Activated naive CD8-positive, alpha-beta T cell treated with anti-CD3 and anti-CD28 coated beads for 36 hours (primary cell): ENCODE measurements around the gene KLK5. TPM values are rescaled to one million over a fixed set of nuclear protein-coding genes. Genes with fewer than 3 reads are reported as not detected.
"Not testable (repeated sequence)": the region's sequence is repeated elsewhere in the genome, so short reads cannot be mapped to it uniquely, and the experiment has no call there.

Experiments
- DNase-seq: peaks from one replicate; pipeline ENCODE4 v3.0.0; 2021
- H3K27ac Mint-ChIP-seq: one replicate; pipeline ENCODE4 v1.8.0; 2022; ENCODE audit warnings: mild to moderate bottlenecking, moderate library complexity, mixed read lengths
- H3K27me3 Mint-ChIP-seq: one replicate; pipeline ENCODE4 v1.8.0; 2022; ENCODE audit warnings: mild to moderate bottlenecking, mixed read lengths
- H3K36me3 Mint-ChIP-seq: one replicate; pipeline ENCODE4 v1.8.0; 2021; ENCODE audit warnings: mild to moderate bottlenecking, mixed read lengths
- H3K4me1 Mint-ChIP-seq: one replicate; pipeline ENCODE4 v1.8.0; 2021; ENCODE audit warnings: mixed read lengths
- H3K4me3 Mint-ChIP-seq: one replicate; pipeline ENCODE4 v1.8.0; 2022; ENCODE audit warnings: mild to moderate bottlenecking, moderate library complexity, mixed read lengths
- H3K9me3 Mint-ChIP-seq: one replicate; pipeline ENCODE4 v1.8.0; 2022; ENCODE audit warnings: mixed read lengths
- total RNA-seq, 2 experiments: library from RNA; stranded (reverse); gene quantifications; one replicate each; pipeline ENCODE4 v1.2.3, GENCODE V29; 2021

KLK5 gene, protein sequence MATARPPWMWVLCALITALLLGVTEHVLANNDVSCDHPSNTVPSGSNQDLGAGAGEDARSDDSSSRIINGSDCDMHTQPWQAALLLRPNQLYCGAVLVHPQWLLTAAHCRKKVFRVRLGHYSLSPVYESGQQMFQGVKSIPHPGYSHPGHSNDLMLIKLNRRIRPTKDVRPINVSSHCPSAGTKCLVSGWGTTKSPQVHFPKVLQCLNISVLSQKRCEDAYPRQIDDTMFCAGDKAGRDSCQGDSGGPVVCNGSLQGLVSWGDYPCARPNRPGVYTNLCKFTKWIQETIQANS
- not detected for total RNA-seq

- Mint-ChIP-seq H3K4me3 (no peak within 1 kb of the TSS), H3K36me3 (no peaks in the 10 kb centered on the region), H3K4me1 (no peaks in the 10 kb centered on the region), H3K27me3 (peaks cover 33% of the 10 kb centered on the region), H3K9me3 (no peaks in the 10 kb centered on the region), H3K27ac (no peak within 1 kb of the TSS)
- DNase-seq: no peak
Measured at GRCh38 chr19:50952910-50953309, at the start of gene KLK5. Gene KLK5, minus strand, starts transcription at chr19:50953038. Its CDS starts 381 bp downstream, at chr19:50952657.

DNA sequence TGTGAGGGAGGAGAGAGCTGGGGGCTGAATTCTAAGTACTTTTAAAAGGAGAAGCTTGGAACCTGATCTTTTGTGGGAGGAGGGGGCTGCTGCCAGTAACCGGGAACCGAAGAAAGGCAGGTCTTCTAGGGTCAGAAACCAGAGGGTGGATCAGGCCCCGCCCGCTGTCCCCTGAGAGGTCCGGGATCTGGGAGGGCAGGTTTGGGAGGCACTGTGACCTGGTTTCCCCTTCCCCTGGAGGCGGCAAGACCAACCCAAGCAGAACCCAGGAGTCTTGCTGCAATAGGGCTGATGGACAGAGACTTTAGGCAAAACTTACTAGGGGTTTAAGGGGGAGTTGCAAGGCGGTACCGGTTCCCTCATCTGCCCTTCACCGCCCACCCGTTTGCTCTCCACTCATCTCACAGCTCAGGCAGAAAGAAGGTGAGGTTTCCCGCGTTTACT, 49.3 kb upstream of the KLK5 start:
- Mint-ChIP-seq H3K4me3 (no peak overlapping the region), H3K4me1 (peaks cover 2% of the 10 kb centered on the region), H3K36me3 (no peaks in the 10 kb centered on the region), H3K27ac (no peak overlapping the region), H3K9me3 (no peaks in the 10 kb centered on the region), H3K27me3 (peaks cover 67% of the 10 kb centered on the region)
- DNase-seq: no peak

- peaks cover 70% of the 10 kb centered on the region for H3K27me3 Mint-ChIP-seq
- H3K4me1 Mint-ChIP-seq: peaks cover 2% of the 10 kb centered on the region
- H3K4me3 Mint-ChIP-seq: no peak within 1 kb of the TSS
- no peaks in the 10 kb centered on the region for H3K9me3 Mint-ChIP-seq
- no peaks in the 10 kb centered on the region for H3K36me3 Mint-ChIP-seq
- DNase-seq: no peak
- no peak within 1 kb of the TSS for H3K27ac Mint-ChIP-seq
Measured at GRCh38 chr19:51001515-51001914, 48.7 kb upstream of the KLK5 start, which contains the start of gene KLK8. Gene KLK8, minus strand, starts transcription at chr19:51001604. Its CDS starts 437 bp downstream, at chr19:51001167.

- DNase-seq: no peak
- H3K4me1 Mint-ChIP-seq: peaks cover 2% of the 10 kb centered on the region
- H3K36me3 Mint-ChIP-seq: no peaks in the 10 kb centered on the region
- H3K27ac Mint-ChIP-seq: no peak overlapping the region
- peaks cover 66% of the 10 kb centered on the region for H3K27me3 Mint-ChIP-seq
- H3K4me3 Mint-ChIP-seq: no peak overlapping the region
- H3K9me3 Mint-ChIP-seq: no peaks in the 10 kb centered on the region
Measured at GRCh38 chr19:51000981-51001380, 48.1 kb upstream of the KLK5 start.

DNA sequence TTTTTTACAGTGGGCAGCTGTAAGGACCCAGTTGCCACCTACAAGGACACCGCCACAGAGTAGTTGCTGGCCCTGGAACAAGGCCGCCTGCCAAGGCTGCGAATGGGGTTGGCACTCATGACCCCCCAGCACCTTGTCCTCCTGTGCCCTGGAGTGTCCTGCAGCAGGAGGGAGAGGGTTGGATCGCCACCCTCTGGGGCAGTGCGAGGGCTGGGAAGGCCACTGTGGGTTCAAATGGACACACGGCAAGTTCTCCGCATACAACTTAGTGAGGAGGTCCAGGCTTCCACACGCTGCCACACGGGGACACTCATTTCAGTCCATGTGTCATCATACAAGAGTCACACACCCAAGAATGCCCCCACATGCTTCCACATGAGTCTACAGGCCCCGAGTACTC, 47.6 kb upstream of the KLK5 start:
- H3K4me3 Mint-ChIP-seq: no peak overlapping the region
- H3K27me3 Mint-ChIP-seq: peaks cover 64% of the 10 kb centered on the region
- H3K4me1 Mint-ChIP-seq: peaks cover 2% of the 10 kb centered on the region
- H3K9me3 Mint-ChIP-seq: no peaks in the 10 kb centered on the region
- no peaks in the 10 kb centered on the region for H3K36me3 Mint-ChIP-seq
- no peak for DNase-seq
- H3K27ac Mint-ChIP-seq: no peak overlapping the region

- Mint-ChIP-seq H3K4me1 (peaks cover 2% of the 10 kb centered on the region), H3K36me3 (no peaks in the 10 kb centered on the region), H3K27ac (no peak overlapping the region), H3K4me3 (no peak overlapping the region), H3K9me3 (no peaks in the 10 kb centered on the region), H3K27me3 (peaks cover 62% of the 10 kb centered on the region)
- no peak for DNase-seq
Measured at GRCh38 chr19:50998686-50999085, 45.8 kb upstream of the KLK5 start.

- H3K27me3 Mint-ChIP-seq: peaks cover 56% of the 10 kb centered on the region
- peaks cover 2% of the 10 kb centered on the region for H3K4me1 Mint-ChIP-seq
- no peaks in the 10 kb centered on the region for H3K9me3 Mint-ChIP-seq
- H3K27ac Mint-ChIP-seq: no peak overlapping the region
- no peak for DNase-seq
- H3K4me3 Mint-ChIP-seq: no peak overlapping the region
- no peaks in the 10 kb centered on the region for H3K36me3 Mint-ChIP-seq
Measured at GRCh38 chr19:50998061-50998460, 45.2 kb upstream of the KLK5 start.

DNA sequence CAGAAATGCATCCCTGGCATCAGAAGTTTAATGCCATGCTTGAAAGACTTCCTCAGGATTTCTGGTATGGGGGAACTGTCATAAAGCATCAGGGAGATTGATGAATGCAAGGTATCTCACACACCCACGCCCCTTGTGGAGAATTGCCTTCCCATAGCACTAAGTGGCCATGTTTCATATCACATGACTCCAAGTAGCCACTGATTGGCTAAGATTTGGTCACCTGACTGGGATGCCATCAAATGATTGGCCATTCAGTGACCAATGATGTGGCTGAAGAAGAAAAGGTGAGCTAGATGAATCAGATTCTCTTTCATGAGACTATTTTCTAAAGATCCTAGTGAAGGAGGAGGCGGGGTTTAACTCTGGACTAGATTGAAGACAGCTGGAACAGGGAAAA, 41.3 kb upstream of the KLK5 start:
- H3K9me3 Mint-ChIP-seq: no peaks in the 10 kb centered on the region
- no peak overlapping the region for H3K27ac Mint-ChIP-seq
- no peak overlapping the region for H3K4me3 Mint-ChIP-seq
- no peak for DNase-seq
- H3K4me1 Mint-ChIP-seq: no peaks in the 10 kb centered on the region
- no peaks in the 10 kb centered on the region for H3K36me3 Mint-ChIP-seq
- H3K27me3 Mint-ChIP-seq: peaks cover 35% of the 10 kb centered on the region

DNA sequence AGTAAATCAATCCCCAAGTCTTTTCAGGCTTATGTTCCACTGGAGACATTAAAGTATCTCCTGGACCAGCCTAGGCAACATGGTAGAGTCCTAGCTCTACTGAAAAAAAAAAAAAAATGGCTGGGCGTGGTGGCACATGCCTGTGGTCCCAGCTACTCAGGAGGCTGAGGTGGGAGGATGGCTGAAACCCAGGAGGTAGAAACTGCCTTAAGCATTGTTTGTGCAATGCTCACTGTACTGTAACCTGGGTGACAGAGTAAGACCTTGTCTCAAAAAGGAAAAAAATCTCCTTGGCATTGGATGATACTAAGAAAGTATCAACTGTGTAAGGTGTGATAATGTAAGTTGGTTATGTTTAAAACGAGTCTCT, 39.8 kb upstream of the KLK5 start:
- H3K4me3 Mint-ChIP-seq: no peak overlapping the region
- no peak overlapping the region for H3K27ac Mint-ChIP-seq
- H3K9me3 Mint-ChIP-seq: no peaks in the 10 kb centered on the region
- no peak for DNase-seq
- no peaks in the 10 kb centered on the region for H3K36me3 Mint-ChIP-seq
- no peaks in the 10 kb centered on the region for H3K4me1 Mint-ChIP-seq
- H3K27me3 Mint-ChIP-seq: peaks cover 26% of the 10 kb centered on the region

- DNase-seq, H3K36me3 Mint-ChIP-seq, H3K4me3 Mint-ChIP-seq, H3K27ac Mint-ChIP-seq, H3K4me1 Mint-ChIP-seq, H3K9me3 Mint-ChIP-seq: not testable (repeated sequence)
- H3K27me3 Mint-ChIP-seq: peaks cover 41% of the 10 kb centered on the region
Measured at GRCh38 chr19:50984416-50984815, 31.6 kb upstream of the KLK5 start.

DNA sequence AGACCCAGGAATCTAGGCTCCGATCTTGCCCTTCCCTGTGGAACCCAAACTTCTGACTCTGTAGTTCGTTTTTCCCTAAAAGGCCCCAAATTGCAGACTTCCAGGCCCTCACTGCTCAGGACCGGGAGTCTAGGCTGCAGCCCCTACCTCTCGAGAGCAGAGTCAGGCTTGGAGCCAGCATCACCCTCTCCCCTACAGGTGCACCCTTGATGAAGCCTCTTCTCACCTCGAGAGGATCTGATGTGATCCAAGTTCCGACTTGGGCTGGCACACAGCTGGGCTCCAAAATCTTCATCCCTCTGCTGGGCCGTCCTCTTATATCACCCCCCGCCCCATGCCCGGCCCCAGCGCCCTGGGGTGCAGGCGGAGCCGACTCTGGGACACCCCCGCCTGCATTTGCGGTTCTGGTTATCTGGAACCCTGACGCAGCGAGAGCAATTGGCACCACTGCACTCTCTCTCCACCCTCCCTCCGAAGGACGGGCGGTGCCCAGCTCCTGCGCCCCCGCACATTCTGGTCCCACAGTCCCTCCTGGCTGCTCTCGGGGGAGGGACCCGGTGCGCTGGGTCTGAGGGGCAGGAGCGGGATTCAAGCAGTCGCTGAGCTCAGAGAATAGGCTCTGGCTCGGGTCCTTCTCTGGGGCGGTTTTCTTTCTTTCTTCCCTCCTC, 30.9 kb upstream of the KLK5 start, which contains the start of gene KLK7:
KLK7 (minus strand) TSS at position 293 of the 668 bp plus-strand sequence. CDS start 1,518 bp downstream, outside the sequence.
- H3K27me3 Mint-ChIP-seq: peaks cover 44% of the 10 kb centered on the region
- H3K9me3 Mint-ChIP-seq: no peaks in the 10 kb centered on the region
- H3K36me3 Mint-ChIP-seq: no peaks in the 10 kb centered on the region
- no peak within 1 kb of the TSS for H3K27ac Mint-ChIP-seq
- H3K4me3 Mint-ChIP-seq: no peak within 1 kb of the TSS
- no peaks in the 10 kb centered on the region for H3K4me1 Mint-ChIP-seq
- DNase-seq: no peak

- Mint-ChIP-seq H3K27ac (no peak overlapping the region), H3K36me3 (no peaks in the 10 kb centered on the region), H3K9me3 (no peaks in the 10 kb centered on the region), H3K4me1 (no peaks in the 10 kb centered on the region), H3K27me3 (peaks cover 54% of the 10 kb centered on the region), H3K4me3 (no peak overlapping the region)
- no peak for DNase-seq
Measured at GRCh38 chr19:50982186-50982585, 29.3 kb upstream of the KLK5 start.

- no peak overlapping the region for H3K27ac Mint-ChIP-seq
- H3K4me3 Mint-ChIP-seq: no peak overlapping the region
- no peaks in the 10 kb centered on the region for H3K9me3 Mint-ChIP-seq
- peaks cover 57% of the 10 kb centered on the region for H3K27me3 Mint-ChIP-seq
- no peaks in the 10 kb centered on the region for H3K36me3 Mint-ChIP-seq
- no peak for DNase-seq
- no peaks in the 10 kb centered on the region for H3K4me1 Mint-ChIP-seq
Measured at GRCh38 chr19:50981587-50982146, 28.8 kb upstream of the KLK5 start.

DNA sequence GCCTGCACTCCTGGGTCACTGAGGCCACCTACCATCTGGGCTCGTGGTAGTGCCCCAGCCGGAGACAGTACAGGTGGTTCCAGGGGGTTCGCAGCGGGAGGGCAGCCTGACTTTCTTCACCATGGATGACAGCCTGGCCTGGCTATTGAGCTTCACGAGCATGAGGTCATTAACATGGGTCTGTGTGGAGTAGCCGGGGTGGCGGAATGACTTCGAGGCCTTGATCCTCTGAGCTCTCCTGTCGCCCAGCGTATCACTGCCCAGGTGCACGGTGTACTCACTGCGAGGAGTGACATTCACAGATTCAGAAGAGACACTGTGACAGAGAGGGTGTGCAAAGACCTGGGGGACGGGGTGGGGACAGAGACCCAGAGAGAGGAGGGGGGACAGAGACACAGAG, 27.4 kb upstream of the KLK5 start:
- no peak for DNase-seq
- H3K27ac Mint-ChIP-seq: no peak overlapping the region

DNA sequence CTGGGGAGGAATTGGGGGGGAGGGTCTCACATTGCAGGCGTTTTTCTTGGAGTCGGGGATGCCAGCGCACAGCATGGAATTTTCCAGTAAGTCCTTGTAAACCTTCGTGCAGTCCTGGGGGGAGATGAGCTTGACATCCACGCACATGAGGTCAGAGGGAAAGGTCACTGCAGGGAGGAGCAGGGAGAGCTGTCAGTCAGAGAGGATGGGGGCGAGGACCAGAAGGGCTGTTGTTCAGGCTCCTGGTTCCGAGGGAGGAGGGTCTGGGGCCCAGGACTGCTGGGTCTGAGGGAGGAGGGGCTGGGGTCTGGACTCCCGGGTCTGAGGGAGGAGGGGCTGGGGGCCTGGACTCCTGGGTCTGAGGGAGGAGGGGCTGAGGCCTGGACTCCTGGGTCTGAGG, 26.9 kb upstream of the KLK5 start:
- Mint-ChIP-seq H3K27ac (no peak overlapping the region), H3K4me3 (no peak overlapping the region), H3K27me3 (peaks cover 68% of the 10 kb centered on the region), H3K36me3 (no peaks in the 10 kb centered on the region), H3K4me1 (no peaks in the 10 kb centered on the region), H3K9me3 (no peaks in the 10 kb centered on the region)
- DNase-seq: no peak

More for the DNA sequence above, 27.4 kb upstream of the KLK5 start:
- Mint-ChIP-seq H3K36me3 (no peaks in the 10 kb centered on the region), H3K4me3 (no peak overlapping the region), H3K9me3 (no peaks in the 10 kb centered on the region), H3K4me1 (no peaks in the 10 kb centered on the region), H3K27me3 (peaks cover 68% of the 10 kb centered on the region)
